Iris pigment epithelial cell (primary cell): ENCODE results near the gene RNF2.

Source experiments
- DNase-seq: peaks from one replicate; pipeline ENCODE4 v3.0.0-alpha.2; 2011; ENCODE audit warnings: low read depth

RNF2 gene

DNA sequence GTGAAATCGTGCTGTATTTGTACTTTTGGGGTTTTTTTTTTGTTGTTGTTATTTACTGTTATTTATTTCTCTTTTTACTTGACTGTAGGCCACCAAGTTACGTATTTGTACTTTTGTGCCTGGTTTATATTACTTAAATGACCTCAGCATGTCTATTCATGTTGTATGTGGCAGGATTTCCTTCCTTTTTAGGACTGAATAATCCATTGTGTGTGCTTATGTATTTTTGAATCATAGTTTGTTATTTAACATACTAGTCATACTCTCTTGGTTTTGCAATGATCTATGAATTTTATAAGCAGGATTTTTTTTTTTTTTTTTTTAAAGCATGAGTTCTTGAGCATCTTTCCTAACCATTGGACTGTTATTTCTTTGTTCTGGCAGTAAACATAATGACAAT, 51.2 kb downstream of the RNF2 start:
- DNase-seq, result no peak

DNA sequence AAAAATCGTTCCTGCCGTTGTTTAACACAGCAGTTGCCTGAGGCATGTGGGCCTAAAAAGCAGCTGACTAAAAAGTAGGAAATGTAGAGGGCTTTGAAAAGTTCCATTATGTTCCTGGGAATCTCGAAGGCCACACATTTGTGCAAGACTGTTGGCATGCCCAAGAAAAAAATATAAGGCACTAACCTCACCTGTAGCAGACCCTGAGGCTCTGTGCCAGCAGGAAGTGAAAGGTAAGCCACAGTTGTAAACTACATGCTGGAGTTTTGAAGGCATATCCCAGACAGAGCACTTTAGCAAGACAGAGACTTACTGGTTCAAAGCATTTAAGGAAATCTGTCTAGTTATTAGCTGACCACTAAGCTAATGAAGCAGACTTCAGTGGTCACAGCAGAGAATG, 58.7 kb downstream of the RNF2 start:
- DNase-seq, result no peak

GRCh38 chr1:185105121-185105520, 59.8 kb downstream of the RNF2 start:
- no peak for DNase-seq

- peak; percentile 9 for DNase-seq
Measured at GRCh38 chr1:185108321-185108720, 63.0 kb downstream of the RNF2 start.

DNA sequence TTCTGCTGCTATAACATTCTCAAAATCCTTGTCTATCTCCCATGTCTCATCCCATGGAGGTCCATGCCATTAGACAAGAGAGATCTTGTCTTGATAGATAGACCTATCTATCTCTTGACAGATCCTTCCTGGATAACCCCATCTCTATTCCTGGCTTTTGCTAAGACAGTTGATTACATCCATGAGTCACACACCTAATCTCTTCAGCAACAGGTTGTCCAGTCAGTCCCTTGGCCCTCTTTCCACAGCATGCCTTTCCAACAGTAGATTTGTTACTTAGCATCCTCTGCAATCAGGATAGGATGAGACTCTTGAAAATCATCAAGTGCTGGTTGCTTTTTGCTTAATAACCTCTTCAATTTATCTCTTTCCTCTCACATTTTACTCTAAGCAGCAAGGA, 64.8 kb downstream of the RNF2 start:
- peak; percentile 9 for DNase-seq

- DNase-seq, result no peak
Measured at GRCh38 chr1:185111873-185112272, 66.5 kb downstream of the RNF2 start.

- no peak for DNase-seq
Measured at GRCh38 chr1:185112356-185112755, 67.0 kb downstream of the RNF2 start.

GRCh38 chr1:185129708-185130107, 84.3 kb downstream of the RNF2 start:
- no peak for DNase-seq

DNA sequence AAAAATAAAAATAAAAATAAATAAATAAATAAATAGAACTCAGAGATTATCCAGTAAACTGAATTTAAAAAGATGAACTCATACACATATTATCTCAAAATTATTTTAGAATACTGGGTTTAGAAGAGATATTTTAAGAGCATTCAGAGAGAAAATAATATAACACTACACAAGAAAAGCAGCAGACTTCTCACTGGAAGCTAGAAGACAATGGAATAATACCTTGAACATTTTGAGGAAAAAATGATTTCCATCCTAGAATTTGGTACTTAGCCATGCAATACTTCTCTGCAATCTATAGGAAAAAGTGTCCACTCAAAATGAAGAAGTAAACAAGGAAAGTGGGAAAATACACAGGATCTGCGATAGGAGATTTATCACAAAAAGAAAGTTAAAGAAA, 87.2 kb downstream of the RNF2 start:
- no peak for DNase-seq

DNA sequence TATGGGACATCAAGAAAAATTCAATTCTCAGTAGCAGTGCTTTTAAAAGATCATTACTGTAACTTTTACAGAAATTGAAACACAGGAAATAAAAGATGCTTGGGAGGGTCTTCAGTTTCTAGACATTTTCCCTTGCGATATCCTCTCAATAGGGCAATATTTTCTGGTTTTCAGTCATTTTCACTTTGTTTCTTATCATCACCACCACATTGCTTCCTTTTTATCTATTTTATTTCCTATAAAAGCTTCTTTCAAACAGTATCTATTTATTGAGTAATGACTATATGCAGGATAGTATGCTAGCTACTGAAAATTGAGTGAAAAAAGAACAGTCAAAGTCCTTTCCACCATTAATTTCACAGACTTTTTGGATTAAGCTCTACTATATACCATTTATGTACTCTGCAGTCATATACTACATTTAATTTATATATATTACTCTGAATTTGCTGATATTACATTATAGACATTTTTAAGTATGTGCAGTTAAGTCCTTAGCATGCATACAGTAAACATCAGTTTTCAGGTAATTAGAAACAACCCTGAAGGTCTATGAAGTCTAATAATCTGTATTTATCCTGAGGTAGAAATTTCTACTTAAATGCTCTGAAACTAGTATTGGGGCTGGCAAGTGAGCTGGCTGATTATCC, 92.7 kb downstream of the RNF2 start:
- no peak for DNase-seq

GRCh38 chr1:185139246-185139645, 93.9 kb downstream of the RNF2 start:
- DNase-seq, result no peak

DNA sequence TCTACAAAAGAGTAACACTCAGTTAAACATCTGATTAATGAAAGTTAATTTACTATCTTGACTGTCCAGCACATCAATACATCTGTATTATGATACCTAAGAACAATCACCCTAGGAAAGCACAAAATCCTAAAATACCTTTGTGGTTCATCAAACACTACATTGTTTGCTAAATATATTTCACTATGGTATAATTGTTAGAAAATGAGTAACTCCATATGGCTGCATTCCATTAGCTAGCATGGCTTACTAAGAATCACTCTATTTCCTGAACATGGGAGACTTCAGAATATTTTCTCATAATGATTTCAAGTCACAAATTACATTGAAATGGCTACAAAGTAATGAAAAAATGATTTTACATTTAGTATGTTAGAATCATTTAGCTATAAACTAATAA, 98.9 kb downstream of the RNF2 start:
- DNase-seq, result peak; percentile 51

GRCh38 chr1:185151215-185151614, 105.9 kb downstream of the RNF2 start:
- DNase-seq, result no peak
